Lung (tissue), 12 donors: ENCODE results near the gene FAM217B. TPM values are rescaled to one million over a fixed set of nuclear protein-coding genes. Genes with fewer than 3 reads are reported as not detected.

Source experiments
- ATAC-seq: fragments of 200-7000 bp; cut with Tn5 transposase; one replicate; pipeline ENCODE4 v1.9.1; 2020; ENCODE audit warnings: moderate number of reproducible peaks; ENCODE audit not compliant: insufficient read depth, low FRiP score
- DNase-seq, 3 donors: peaks; one replicate each; pipeline ENCODE4 v3.0.0-alpha.2; 2013 to 2017
- H3K27ac ChIP-seq, 2 donors: one replicate each; pipeline ENCODE4 v1.5.1; 2013; ENCODE audit warnings: mild to moderate bottlenecking in 2 of 2, moderate library complexity in 2 of 2, control low read depth in 1 of 2, inconsistent platforms in 1 of 2, low read depth in 1 of 2, low read length in 1 of 2
- H3K27me3 ChIP-seq, 3 donors: one replicate each; pipeline ENCODE4 v1.5.1; 2013; ENCODE audit warnings: low read length in 2 of 3; ENCODE audit not compliant: control insufficient read depth in 3 of 3, insufficient read depth in 3 of 3
- H3K36me3 ChIP-seq, 4 donors: one replicate each; pipeline ENCODE4 v1.5.1; 2013; ENCODE audit warnings: low read length in 4 of 4, mild to moderate bottlenecking in 1 of 4, moderate library complexity in 1 of 4; ENCODE audit not compliant: control insufficient read depth in 4 of 4, insufficient read depth in 4 of 4
- H3K4me1 ChIP-seq, 5 donors: one replicate each; pipeline ENCODE4 v1.5.1; 2013; ENCODE audit warnings: low read length in 5 of 5, mild to moderate bottlenecking in 2 of 5, moderate library complexity in 1 of 5; ENCODE audit not compliant: control insufficient read depth in 5 of 5, insufficient read depth in 5 of 5
- H3K4me3 ChIP-seq: one replicate; pipeline ENCODE4 v1.5.1; 2013; ENCODE audit warnings: mild to moderate bottlenecking, control low read depth, moderate library complexity
- H3K9ac ChIP-seq, 2 donors: one replicate each; pipeline ENCODE4 v1.5.1; 2013; ENCODE audit warnings: low read length in 2 of 2, control low read depth in 1 of 2; ENCODE audit not compliant: insufficient read depth in 1 of 2
- H3K9me3 ChIP-seq, 4 donors: one replicate each; pipeline ENCODE4 v1.5.1; 2013; ENCODE audit warnings: low read length in 3 of 4, mild to moderate bottlenecking in 1 of 4, moderate library complexity in 1 of 4; ENCODE audit not compliant: control insufficient read depth in 4 of 4, insufficient read depth in 3 of 4
- CTCF ChIP-seq: IDR thresholded peaks from 2 replicates; pipeline ENCODE4 v1.5.1; 2012; ENCODE audit warnings: mild to moderate bottlenecking; ENCODE audit errors: control extremely low read depth, extremely low read depth
- WGBS, 2 donors: extraction: QIAGEN DNeasy Blood & Tissue Kit; methylation state at CpG; one replicate each; pipeline ENCODE4 v1.1.7; 2013; 5-methylcytosine and 5-hydroxymethylcytosine counted together
- polyA plus RNA-seq, 2 donors: library from polyadenylated mRNA; stranded (reverse); fragments of 200-250 nt; gene quantifications; one replicate each; pipeline ENCODE4 v1.2.1, GENCODE V29; 2013
- total RNA-seq, 2 donors: library from RNA; depleted of rRNA in 1 of 2; stranded (reverse); fragments of >200 nt in 1 of 2; gene quantifications; one replicate each; pipeline ENCODE4 v1.2.1, GENCODE V29; 2014 to 2021
- donor health status: control.
- donor health status: control.
- donor health status: Bipolar disorder and iron deficiency.
- donor health status: healthy.
- donor health status: DM: yes; HTN: yes; CAD: no.

The FAM217B gene
- total and polyA plus RNA-seq, 4 donors, result 4.9 to 18.5 (median 10.2) TPM

DNA sequence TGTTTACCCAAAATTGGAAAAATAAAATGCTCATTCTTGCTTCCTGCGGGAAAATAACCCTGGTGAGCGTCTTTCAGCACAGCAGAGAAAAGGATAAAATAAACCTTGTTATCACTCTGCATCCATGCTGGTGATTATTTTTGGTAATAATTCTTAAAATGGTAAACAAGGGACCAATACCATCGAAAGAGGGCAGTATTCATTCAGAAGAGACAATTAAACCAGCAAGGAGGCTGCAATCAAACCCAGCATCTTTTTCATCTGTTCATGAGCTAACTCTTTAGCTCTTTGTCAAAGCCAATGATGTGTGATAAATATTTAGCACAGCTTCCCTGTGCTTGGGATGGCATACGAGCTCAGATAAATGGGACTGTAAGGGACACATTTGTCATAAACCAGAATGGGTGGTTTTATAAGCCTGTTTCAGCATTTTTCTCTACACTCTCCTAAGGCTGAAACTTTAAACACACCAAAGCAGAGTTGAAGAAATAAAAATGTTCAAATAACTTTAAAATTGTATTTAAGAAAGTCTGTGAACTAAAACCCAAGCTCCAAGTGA, 52.4 kb downstream of the FAM217B start:
- no peak for ATAC-seq
- WGBS, 2 donors, result 75 to 80% methylated on average over 4 of the region's 4 CpGs
- Histone ChIP-seq H3K27ac (no peak overlapping the region), H3K36me3 (peaks cover 0 to 1% (median 0%) of the 10 kb centered on the region in 4 donors), H3K27me3 (no peaks in the 10 kb centered on the region), H3K9me3 (no peaks in the 10 kb centered on the region), H3K9ac (no peak overlapping the region), H3K4me3 (no peak overlapping the region), H3K4me1 (peaks cover 0 to 21% (median 7%) of the 10 kb centered on the region in 5 donors)
- TF ChIP-seq CTCF, result no peak
- peak in 2 of 3 donors; percentile 83 to 86 for DNase-seq

- H3K9ac ChIP-seq, result peak overlapping the region in 1 of 2 donors; percentile 52
- no peaks in the 10 kb centered on the region for H3K27me3 ChIP-seq
- H3K4me1 ChIP-seq, result peaks cover 0 to 24% (median 7%) of the 10 kb centered on the region in 5 donors
- H3K36me3 ChIP-seq, result no peaks in the 10 kb centered on the region
- no peaks in the 10 kb centered on the region for H3K9me3 ChIP-seq
- ATAC-seq (no peak), DNase-seq (peak in 1 of 3 donors; percentile 55)
- 28 to 29% methylated on average over 18 of the region's 18 CpGs for WGBS, 2 donors
- no peak overlapping the region for H3K4me3 ChIP-seq
- H3K27ac ChIP-seq, result peak overlapping the region in 1 of 2 donors; percentile 51
- TF ChIP-seq CTCF, result no peak
Measured at GRCh38 chr20:59993736-59994430, 53.7 kb downstream of the FAM217B start.

DNA sequence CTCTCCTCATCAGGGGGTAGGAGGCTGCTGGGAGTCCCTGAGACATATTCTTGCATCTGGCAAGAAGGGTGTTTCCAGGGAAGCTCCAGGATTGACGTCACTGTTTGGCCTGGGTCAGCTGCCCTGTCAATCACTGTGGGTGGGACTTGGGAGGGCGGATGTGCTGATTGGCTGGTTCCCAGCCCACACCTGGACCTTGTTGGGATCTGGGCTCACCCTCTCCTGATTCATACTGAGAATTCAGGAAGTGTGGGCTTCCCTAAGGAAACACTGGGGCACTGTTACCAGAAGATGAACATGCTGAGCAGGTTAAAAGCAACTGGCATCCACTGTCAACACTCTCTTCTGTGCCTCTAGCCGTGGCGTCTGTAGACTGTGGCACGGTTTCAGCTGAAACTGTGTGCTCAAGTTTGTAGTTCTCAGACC, 54.5 kb downstream of the FAM217B start:
- Histone ChIP-seq H3K36me3 (no peaks in the 10 kb centered on the region), H3K27ac (peak overlapping the region in 1 of 2 donors; percentile 50), H3K9ac (no peak overlapping the region), H3K4me1 (peaks cover 0 to 24% (median 7%) of the 10 kb centered on the region in 5 donors), H3K4me3 (no peak overlapping the region), H3K9me3 (no peaks in the 10 kb centered on the region), H3K27me3 (no peaks in the 10 kb centered on the region)
- WGBS, 2 donors, result 37 to 43% methylated on average over 5 of the region's 5 CpGs
- no peak for TF ChIP-seq CTCF
- ATAC-seq (peak; percentile 75), DNase-seq (peak; percentile 37 to 56 (median 41))
